ENCODE results near the gene RELB. TPM values are rescaled to one million over a fixed set of nuclear protein-coding genes. Genes with fewer than 3 reads are reported as not detected.

The RELB gene
- total and polyA plus RNA-seq, 2 donors (not counting 3 experiments of a cell fraction or from before 2014, with no cell fraction given) = 13.2 to 14.4 TPM

DNA sequence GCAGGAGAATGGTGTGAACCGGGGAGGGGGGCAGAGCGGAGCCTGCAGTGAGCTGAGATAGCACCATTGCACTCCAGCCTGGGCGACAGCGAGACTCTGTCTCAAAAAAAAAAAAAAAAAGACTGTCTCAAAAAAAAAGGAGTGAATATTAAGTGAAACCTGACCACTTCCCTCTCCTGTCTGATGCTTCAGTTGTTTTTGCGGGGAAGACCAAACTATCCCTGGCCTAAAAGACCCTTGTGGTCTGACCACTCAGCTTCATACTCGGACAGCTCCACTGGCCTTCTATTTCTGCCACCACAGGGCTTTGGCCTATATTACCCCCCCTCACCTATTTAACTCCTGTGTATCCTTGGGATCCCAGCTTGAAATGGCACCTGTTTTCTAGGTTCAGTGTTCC, 39.9 kb downstream of the RELB start:
- Histone ChIP-seq H3K4me2 (ENCODE audit: insufficient read depth, low read length) (no peak overlapping the region), H3K36me3 (ENCODE audit: control insufficient read depth in 2 of 2, extremely low read depth in 1 of 2, insufficient read depth in 2 of 2, low read length in 2 of 2) (peaks cover 5 to 36% of the 10 kb centered on the region in 2 experiments), H3K79me2 (ENCODE audit: control insufficient read depth, insufficient read depth, low read length) (peaks cover 55% of the 10 kb centered on the region), H2AFZ (ENCODE audit: low read depth, low read length) (no peak overlapping the region), H3K9me1 (replicated peaks; ENCODE audit: control insufficient read depth, extremely low read depth, insufficient read depth, low read length) (no peaks in the 10 kb centered on the region), H3K4me1 (ENCODE audit: control insufficient read depth, extremely low read depth, insufficient read depth, low read length) (peaks cover 11% of the 10 kb centered on the region), H3K4me3 (replicated peaks in 1 of 3; ENCODE audit: insufficient read depth in 1 of 3, low read depth in 1 of 3, low read length in 3 of 3) (no peak overlapping the region), H4K20me1 (replicated peaks; ENCODE audit: control insufficient read depth, extremely low read depth, insufficient read depth, low read length) (peaks cover 3% of the 10 kb centered on the region), H3K9me3 (replicated peaks; ENCODE audit: control insufficient read depth, insufficient read depth, low read length) (no peaks in the 10 kb centered on the region), H3K9ac (replicated peaks; ENCODE audit: extremely low read depth, insufficient read depth, low read length) (no peak overlapping the region), H3K27ac (ENCODE audit: insufficient read depth, low read depth, low read length) (no peak overlapping the region), H3K27me3 (ENCODE audit: control insufficient read depth in 2 of 2, insufficient read depth in 2 of 2, low read length in 2 of 2) (no peaks in the 10 kb centered on the region)
- intact Hi-C loops (cut with micrococcal nuclease) = no loop called here
- dilution Hi-C loops (cut with MboI; ENCODE audit: extremely low pct_ligation_motif_present, low sequenced_read_pairs) = no loop called here
- CTCF ChIA-PET = interaction anchor here (0.7 to 1.4 kb wide), 2 partner anchors 19 to 49 kb away, joined by 3 to 7 read pairs; no protein-coding TSS in a partner anchor
- DNase-seq (ENCODE audit: low read depth, low spot score) (no peak), FAIRE-seq (no peak)
- BruUV-seq (replicated peaks) = no TSS peak
- TF ChIP-seq POLR2AphosphoS5 (IDR thresholded peaks at IDR 0.05; ENCODE audit: insufficient read depth, low read depth, low read length) (no peak), JUN (IDR thresholded peaks at IDR 0.05; ENCODE audit: borderline replicate concordance, insufficient read depth, insufficient read length, low read depth) (no peak), EZH2 (IDR thresholded peaks at IDR 0.05; ENCODE audit: borderline replicate concordance, low read depth, low read length, severe bottlenecking) (no peak), FOS (IDR thresholded peaks at IDR 0.05; ENCODE audit: borderline replicate concordance, insufficient read depth, low read length) (no peak), POLR2A (IDR thresholded peaks at IDR 0.05; ENCODE audit: low read depth, low read length) (no peak), GATA2 (IDR thresholded peaks at IDR 0.05; ENCODE audit: insufficient read depth, insufficient read length, low read depth, low read length) (no peak), MYC (IDR thresholded peaks at IDR 0.05; ENCODE audit: low read depth, low read length) (no peak)
- TF ChIP-seq, protein P1, sequence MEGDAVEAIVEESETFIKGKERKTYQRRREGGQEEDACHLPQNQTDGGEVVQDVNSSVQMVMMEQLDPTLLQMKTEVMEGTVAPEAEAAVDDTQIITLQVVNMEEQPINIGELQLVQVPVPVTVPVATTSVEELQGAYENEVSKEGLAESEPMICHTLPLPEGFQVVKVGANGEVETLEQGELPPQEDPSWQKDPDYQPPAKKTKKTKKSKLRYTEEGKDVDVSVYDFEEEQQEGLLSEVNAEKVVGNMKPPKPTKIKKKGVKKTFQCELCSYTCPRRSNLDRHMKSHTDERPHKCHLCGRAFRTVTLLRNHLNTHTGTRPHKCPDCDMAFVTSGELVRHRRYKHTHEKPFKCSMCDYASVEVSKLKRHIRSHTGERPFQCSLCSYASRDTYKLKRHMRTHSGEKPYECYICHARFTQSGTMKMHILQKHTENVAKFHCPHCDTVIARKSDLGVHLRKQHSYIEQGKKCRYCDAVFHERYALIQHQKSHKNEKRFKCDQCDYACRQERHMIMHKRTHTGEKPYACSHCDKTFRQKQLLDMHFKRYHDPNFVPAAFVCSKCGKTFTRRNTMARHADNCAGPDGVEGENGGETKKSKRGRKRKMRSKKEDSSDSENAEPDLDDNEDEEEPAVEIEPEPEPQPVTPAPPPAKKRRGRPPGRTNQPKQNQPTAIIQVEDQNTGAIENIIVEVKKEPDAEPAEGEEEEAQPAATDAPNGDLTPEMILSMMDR (IDR thresholded peaks at IDR 0.05; ENCODE audit: extremely low read depth in 1 of 2, insufficient read depth in 1 of 2, low read depth in 1 of 2, low read length in 2 of 2) = no peak
- TF ChIP-seq, protein P2, sequence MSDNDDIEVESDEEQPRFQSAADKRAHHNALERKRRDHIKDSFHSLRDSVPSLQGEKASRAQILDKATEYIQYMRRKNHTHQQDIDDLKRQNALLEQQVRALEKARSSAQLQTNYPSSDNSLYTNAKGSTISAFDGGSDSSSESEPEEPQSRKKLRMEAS (IDR thresholded peaks at IDR 0.05; ENCODE audit: insufficient read depth, insufficient read length) = no peak
- POLR2A ChIA-PET = no interaction called here
